GM23338 (cell line): ENCODE measurements around the gene SLC25A47. TPM values are rescaled to one million over a fixed set of nuclear protein-coding genes. Genes with fewer than 3 reads are reported as not detected.

ENCODE experiments used
- ATAC-seq: fragments of 200-7000 bp; cut with Tn5 transposase; 3 replicates; pipeline ENCODE4 v1.9.1; 2020
- DNase-seq: peaks from one replicate; pipeline ENCODE4 v3.0.0-alpha.2; 2015; ENCODE audit warnings: low spot score
- H2AFZ ChIP-seq: fragments of 200-600 bp; sonication (generic); 2 replicates; pipeline ENCODE4 v1.8.0; 2016; ENCODE audit warnings: antibody characterized with exemption, mild to moderate bottlenecking, moderate library complexity
- H3F3A ChIP-seq: fragments of 200-600 bp; sonication (generic); replicated peaks from 2 replicates; pipeline ENCODE4 v1.8.0; 2017; ENCODE audit warnings: antibody characterized with exemption, mixed run types, low read depth
- H3K27ac ChIP-seq: fragments of 200-600 bp; sonication (generic); 2 replicates; pipeline ENCODE4 v1.6.1; 2016; ENCODE audit warnings: low read depth
- H3K27me3 ChIP-seq: fragments of 200-600 bp; sonication (generic); 2 replicates; pipeline ENCODE4 v1.8.0; 2016; ENCODE audit warnings: mild to moderate bottlenecking, mixed run types, moderate library complexity; ENCODE audit not compliant: insufficient read depth
- H3K36me3 ChIP-seq: fragments of 200-600 bp; sonication (generic); 2 replicates; pipeline ENCODE4 v1.8.0; 2016; ENCODE audit warnings: mild to moderate bottlenecking; ENCODE audit not compliant: insufficient read depth
- H3K4me1 ChIP-seq: fragments of 200-600 bp; sonication (generic); 2 replicates; pipeline ENCODE4 v1.8.0; 2016; ENCODE audit warnings: mild to moderate bottlenecking, moderate library complexity; ENCODE audit not compliant: insufficient read depth
- H3K4me2 ChIP-seq: fragments of 200-600 bp; sonication (generic); 2 replicates; pipeline ENCODE4 v1.7.1; 2017; ENCODE audit warnings: mixed run types
- H3K4me3 ChIP-seq: fragments of 200-600 bp; sonication (generic); 2 replicates; pipeline ENCODE4 v1.6.1; 2016; ENCODE audit warnings: mixed run types
- H3K79me2 ChIP-seq: fragments of 200-600 bp; sonication (generic); replicated peaks from 2 replicates; pipeline ENCODE4 v1.8.0; 2017; ENCODE audit warnings: mild to moderate bottlenecking; ENCODE audit not compliant: insufficient read depth
- H3K9me2 ChIP-seq: fragments of 200-600 bp; sonication (generic); 2 replicates; pipeline ENCODE4 v1.8.0; 2017; ENCODE audit not compliant: insufficient read depth
- H4K20me1 ChIP-seq: fragments of 200-600 bp; sonication (generic); replicated peaks from 2 replicates; pipeline ENCODE4 v1.8.0; 2017; ENCODE audit warnings: mild to moderate bottlenecking; ENCODE audit not compliant: insufficient read depth
- H3K27ac Mint-ChIP-seq: 2 replicates; pipeline ENCODE4 v1.8.0; 2020; ENCODE audit warnings: inconsistent platforms, mild to moderate bottlenecking, moderate library complexity, mixed read lengths
- H3K27me3 Mint-ChIP-seq: 3 replicates; pipeline ENCODE4 v1.8.0; 2022; ENCODE audit warnings: low read depth, mild to moderate bottlenecking, moderate library complexity, mixed read lengths, inconsistent platforms; ENCODE audit not compliant: insufficient read depth, poor library complexity
- H3K36me3 Mint-ChIP-seq: 3 replicates; pipeline ENCODE4 v1.8.0; 2021; ENCODE audit warnings: low read depth, mild to moderate bottlenecking, inconsistent platforms, moderate library complexity, mixed read lengths
- H3K4me1 Mint-ChIP-seq: 3 replicates; pipeline ENCODE4 v1.8.0; 2020; ENCODE audit warnings: mild to moderate bottlenecking, inconsistent platforms, mixed read lengths
- H3K4me3 Mint-ChIP-seq: 3 replicates; pipeline ENCODE4 v1.8.0; 2021; ENCODE audit warnings: moderate library complexity, mild to moderate bottlenecking, inconsistent platforms, mixed read lengths
- H3K9me3 Mint-ChIP-seq: 3 replicates; pipeline ENCODE4 v1.8.0; 2020; ENCODE audit warnings: moderate library complexity, mild to moderate bottlenecking, inconsistent platforms, mixed read lengths
- EZH2 ChIP-seq: fragments of 200-600 bp; sonication (generic); IDR thresholded peaks from one replicate; pipeline ENCODE4 v1.8.0; 2017; ENCODE audit warnings: antibody characterized with exemption, mild to moderate bottlenecking, low read depth; ENCODE audit not compliant: unreplicated experiment
- JUNB ChIP-seq: IDR thresholded peaks from one replicate; pipeline ENCODE4 v1.6.1; 2016; ENCODE audit warnings: antibody characterized with exemption; ENCODE audit not compliant: unreplicated experiment
- NANOG ChIP-seq: IDR thresholded peaks from 2 replicates; pipeline ENCODE4 v1.6.1; 2016; ENCODE audit warnings: antibody characterized with exemption, borderline replicate concordance
- POLR2AphosphoS5 ChIP-seq: IDR thresholded peaks from 2 replicates; pipeline ENCODE4 v1.6.1; 2016; ENCODE audit warnings: antibody characterized with exemption, low read depth
- STAT1 ChIP-seq: IDR thresholded peaks from one replicate; pipeline ENCODE4 v1.6.1; 2016; ENCODE audit warnings: antibody characterized with exemption; ENCODE audit not compliant: unreplicated experiment
- polyA plus RNA-seq: library from polyadenylated mRNA; unstranded; fragments of >200 nt; fragmentation: Nextera tagmentation; extraction: Ambion mirVana; gene quantifications from 2 replicates; pipeline ENCODE4 v1.2.1, GENCODE V29; 2016
- total RNA-seq: library from RNA; depleted of rRNA; stranded (reverse); fragments of >200 nt; shearing (Covaris generic); gene quantifications from 2 replicates; pipeline ENCODE4 v1.2.3, GENCODE V29; 2014
- TF ChIP-seq, protein P1 (sequence below): IDR thresholded peaks from one replicate; pipeline ENCODE4 v1.6.1; 2018; ENCODE audit warnings: antibody characterized with exemption; ENCODE audit not compliant: unreplicated experiment
- TF ChIP-seq, protein P2 (sequence below), 2 experiments: fragments of 200-600 bp in 1 of 2; sonication (generic) in 1 of 2; conservative IDR thresholded peaks; 2 replicates each; pipeline versions ENCODE4 v1.5.1 to v1.6.1; 2016 to 2017; ENCODE audit warnings: antibody characterized with exemption in 2 of 2, low read depth in 2 of 2, mild to moderate bottlenecking in 2 of 2, moderate library complexity in 1 of 2
- TF ChIP-seq, protein P3 (sequence below): fragments of 250-450 bp; sonication (Bioruptor Pico); IDR thresholded peaks from 2 replicates; pipeline ENCODE4 v1.5.0; 2020; ENCODE audit warnings: mild to moderate bottlenecking, moderate library complexity

The SLC25A47 gene
- total and polyA plus RNA-seq, 2 experiments from 2014 or later: not detected

- TF ChIP-seq, protein P1, sequence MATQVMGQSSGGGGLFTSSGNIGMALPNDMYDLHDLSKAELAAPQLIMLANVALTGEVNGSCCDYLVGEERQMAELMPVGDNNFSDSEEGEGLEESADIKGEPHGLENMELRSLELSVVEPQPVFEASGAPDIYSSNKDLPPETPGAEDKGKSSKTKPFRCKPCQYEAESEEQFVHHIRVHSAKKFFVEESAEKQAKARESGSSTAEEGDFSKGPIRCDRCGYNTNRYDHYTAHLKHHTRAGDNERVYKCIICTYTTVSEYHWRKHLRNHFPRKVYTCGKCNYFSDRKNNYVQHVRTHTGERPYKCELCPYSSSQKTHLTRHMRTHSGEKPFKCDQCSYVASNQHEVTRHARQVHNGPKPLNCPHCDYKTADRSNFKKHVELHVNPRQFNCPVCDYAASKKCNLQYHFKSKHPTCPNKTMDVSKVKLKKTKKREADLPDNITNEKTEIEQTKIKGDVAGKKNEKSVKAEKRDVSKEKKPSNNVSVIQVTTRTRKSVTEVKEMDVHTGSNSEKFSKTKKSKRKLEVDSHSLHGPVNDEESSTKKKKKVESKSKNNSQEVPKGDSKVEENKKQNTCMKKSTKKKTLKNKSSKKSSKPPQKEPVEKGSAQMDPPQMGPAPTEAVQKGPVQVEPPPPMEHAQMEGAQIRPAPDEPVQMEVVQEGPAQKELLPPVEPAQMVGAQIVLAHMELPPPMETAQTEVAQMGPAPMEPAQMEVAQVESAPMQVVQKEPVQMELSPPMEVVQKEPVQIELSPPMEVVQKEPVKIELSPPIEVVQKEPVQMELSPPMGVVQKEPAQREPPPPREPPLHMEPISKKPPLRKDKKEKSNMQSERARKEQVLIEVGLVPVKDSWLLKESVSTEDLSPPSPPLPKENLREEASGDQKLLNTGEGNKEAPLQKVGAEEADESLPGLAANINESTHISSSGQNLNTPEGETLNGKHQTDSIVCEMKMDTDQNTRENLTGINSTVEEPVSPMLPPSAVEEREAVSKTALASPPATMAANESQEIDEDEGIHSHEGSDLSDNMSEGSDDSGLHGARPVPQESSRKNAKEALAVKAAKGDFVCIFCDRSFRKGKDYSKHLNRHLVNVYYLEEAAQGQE: no peak
- TF ChIP-seq, protein P2, sequence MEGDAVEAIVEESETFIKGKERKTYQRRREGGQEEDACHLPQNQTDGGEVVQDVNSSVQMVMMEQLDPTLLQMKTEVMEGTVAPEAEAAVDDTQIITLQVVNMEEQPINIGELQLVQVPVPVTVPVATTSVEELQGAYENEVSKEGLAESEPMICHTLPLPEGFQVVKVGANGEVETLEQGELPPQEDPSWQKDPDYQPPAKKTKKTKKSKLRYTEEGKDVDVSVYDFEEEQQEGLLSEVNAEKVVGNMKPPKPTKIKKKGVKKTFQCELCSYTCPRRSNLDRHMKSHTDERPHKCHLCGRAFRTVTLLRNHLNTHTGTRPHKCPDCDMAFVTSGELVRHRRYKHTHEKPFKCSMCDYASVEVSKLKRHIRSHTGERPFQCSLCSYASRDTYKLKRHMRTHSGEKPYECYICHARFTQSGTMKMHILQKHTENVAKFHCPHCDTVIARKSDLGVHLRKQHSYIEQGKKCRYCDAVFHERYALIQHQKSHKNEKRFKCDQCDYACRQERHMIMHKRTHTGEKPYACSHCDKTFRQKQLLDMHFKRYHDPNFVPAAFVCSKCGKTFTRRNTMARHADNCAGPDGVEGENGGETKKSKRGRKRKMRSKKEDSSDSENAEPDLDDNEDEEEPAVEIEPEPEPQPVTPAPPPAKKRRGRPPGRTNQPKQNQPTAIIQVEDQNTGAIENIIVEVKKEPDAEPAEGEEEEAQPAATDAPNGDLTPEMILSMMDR (conservative IDR thresholded peaks at IDR 0.05; ENCODE audit: low read depth in 2 of 2): peak; percentile 62 to 82
- TF ChIP-seq STAT1: no peak
These were observed 37.9 kb upstream of the SLC25A47 start (continued) for GRCh38 chr14:100285021-100285912.

GRCh38 chr14:100285913-100286400 lies 37.2 kb upstream of the SLC25A47 start:
- Histone ChIP-seq H3K79me2 (peaks cover 19% of the 10 kb centered on the region; the same call in 1 of the 2 replicates), H3K4me3 (peak overlapping the region; percentile 70), H3K9me2 (no peaks in the 10 kb centered on the region), H2AFZ (no peak overlapping the region), H3K4me2 (peak overlapping the region; percentile 82; the same call in 1 of the 2 replicates), H3K4me1 (peaks cover 18% of the 10 kb centered on the region), H3K27me3 (no peaks in the 10 kb centered on the region), H3F3A (peaks cover 40% of the 10 kb centered on the region; the same call in 1 of the 2 replicates), H3K27ac (no peak overlapping the region), H3K36me3 (no peaks in the 10 kb centered on the region), H4K20me1 (peaks cover 17% of the 10 kb centered on the region)
- Mint-ChIP-seq H3K36me3 (peaks cover 13% of the 10 kb centered on the region; the same call in 2 of the 3 replicates), H3K4me1 (peaks cover 53% of the 10 kb centered on the region), H3K27ac (peak overlapping the region; percentile 37; the same call in 1 of the 2 replicates), H3K4me3 (peak overlapping the region; percentile 60), H3K27me3 (peaks cover 18% of the 10 kb centered on the region), H3K9me3 (no peaks in the 10 kb centered on the region)
- TF ChIP-seq JUNB: no peak
- no peak for TF ChIP-seq EZH2
- TF ChIP-seq NANOG: no peak
- TF ChIP-seq, protein P3, sequence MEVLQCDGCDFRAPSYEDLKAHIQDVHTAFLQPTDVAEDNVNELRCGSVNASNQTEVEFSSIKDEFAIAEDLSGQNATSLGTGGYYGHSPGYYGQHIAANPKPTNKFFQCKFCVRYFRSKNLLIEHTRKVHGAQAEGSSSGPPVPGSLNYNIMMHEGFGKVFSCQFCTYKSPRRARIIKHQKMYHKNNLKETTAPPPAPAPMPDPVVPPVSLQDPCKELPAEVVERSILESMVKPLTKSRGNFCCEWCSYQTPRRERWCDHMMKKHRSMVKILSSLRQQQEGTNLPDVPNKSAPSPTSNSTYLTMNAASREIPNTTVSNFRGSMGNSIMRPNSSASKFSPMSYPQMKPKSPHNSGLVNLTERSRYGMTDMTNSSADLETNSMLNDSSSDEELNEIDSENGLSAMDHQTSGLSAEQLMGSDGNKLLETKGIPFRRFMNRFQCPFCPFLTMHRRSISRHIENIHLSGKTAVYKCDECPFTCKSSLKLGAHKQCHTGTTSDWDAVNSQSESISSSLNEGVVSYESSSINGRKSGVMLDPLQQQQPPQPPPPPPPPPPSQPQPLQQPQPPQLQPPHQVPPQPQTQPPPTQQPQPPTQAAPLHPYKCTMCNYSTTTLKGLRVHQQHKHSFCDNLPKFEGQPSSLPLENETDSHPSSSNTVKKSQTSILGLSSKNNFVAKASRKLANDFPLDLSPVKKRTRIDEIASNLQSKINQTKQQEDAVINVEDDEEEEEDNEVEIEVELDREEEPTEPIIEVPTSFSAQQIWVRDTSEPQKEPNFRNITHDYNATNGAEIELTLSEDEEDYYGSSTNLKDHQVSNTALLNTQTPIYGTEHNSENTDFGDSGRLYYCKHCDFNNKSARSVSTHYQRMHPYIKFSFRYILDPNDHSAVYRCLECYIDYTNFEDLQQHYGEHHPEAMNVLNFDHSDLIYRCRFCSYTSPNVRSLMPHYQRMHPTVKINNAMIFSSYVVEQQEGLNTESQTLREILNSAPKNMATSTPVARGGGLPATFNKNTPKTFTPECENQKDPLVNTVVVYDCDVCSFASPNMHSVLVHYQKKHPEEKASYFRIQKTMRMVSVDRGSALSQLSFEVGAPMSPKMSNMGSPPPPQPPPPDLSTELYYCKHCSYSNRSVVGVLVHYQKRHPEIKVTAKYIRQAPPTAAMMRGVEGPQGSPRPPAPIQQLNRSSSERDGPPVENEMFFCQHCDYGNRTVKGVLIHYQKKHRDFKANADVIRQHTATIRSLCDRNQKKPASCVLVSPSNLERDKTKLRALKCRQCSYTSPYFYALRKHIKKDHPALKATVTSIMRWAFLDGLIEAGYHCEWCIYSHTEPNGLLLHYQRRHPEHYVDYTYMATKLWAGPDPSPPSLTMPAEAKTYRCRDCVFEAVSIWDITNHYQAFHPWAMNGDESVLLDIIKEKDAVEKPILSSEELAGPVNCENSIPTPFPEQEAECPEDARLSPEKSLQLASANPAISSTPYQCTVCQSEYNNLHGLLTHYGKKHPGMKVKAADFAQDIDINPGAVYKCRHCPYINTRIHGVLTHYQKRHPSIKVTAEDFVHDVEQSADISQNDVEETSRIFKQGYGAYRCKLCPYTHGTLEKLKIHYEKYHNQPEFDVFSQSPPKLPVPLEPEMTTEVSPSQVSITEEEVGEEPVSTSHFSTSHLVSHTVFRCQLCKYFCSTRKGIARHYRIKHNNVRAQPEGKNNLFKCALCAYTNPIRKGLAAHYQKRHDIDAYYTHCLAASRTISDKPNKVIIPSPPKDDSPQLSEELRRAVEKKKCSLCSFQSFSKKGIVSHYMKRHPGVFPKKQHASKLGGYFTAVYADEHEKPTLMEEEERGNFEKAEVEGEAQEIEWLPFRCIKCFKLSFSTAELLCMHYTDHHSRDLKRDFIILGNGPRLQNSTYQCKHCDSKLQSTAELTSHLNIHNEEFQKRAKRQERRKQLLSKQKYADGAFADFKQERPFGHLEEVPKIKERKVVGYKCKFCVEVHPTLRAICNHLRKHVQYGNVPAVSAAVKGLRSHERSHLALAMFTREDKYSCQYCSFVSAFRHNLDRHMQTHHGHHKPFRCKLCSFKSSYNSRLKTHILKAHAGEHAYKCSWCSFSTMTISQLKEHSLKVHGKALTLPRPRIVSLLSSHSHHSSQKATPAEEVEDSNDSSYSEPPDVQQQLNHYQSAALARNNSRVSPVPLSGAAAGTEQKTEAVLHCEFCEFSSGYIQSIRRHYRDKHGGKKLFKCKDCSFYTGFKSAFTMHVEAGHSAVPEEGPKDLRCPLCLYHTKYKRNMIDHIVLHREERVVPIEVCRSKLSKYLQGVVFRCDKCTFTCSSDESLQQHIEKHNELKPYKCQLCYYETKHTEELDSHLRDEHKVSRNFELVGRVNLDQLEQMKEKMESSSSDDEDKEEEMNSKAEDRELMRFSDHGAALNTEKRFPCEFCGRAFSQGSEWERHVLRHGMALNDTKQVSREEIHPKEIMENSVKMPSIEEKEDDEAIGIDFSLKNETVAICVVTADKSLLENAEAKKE: no peak
- 0 out of 2 replicates have a peak, but pooled peaks have one; percentile 2 for TF ChIP-seq POLR2AphosphoS5
- DNase-seq (no peak), ATAC-seq (peak; percentile 3)
